Activated naive CD8-positive, alpha-beta T cell treated with anti-CD3 and anti-CD28 coated beads, Interleukin-2, amount 50 U/mL, for 16 hours (primary cell): Measurements from ENCODE around the gene ERI2.

Experiments used
- DNase-seq: peaks from one replicate; pipeline ENCODE4 v3.0.0-alpha.2; 2020; ENCODE audit warnings: low read depth, low spot score

ERI2 gene

DNA sequence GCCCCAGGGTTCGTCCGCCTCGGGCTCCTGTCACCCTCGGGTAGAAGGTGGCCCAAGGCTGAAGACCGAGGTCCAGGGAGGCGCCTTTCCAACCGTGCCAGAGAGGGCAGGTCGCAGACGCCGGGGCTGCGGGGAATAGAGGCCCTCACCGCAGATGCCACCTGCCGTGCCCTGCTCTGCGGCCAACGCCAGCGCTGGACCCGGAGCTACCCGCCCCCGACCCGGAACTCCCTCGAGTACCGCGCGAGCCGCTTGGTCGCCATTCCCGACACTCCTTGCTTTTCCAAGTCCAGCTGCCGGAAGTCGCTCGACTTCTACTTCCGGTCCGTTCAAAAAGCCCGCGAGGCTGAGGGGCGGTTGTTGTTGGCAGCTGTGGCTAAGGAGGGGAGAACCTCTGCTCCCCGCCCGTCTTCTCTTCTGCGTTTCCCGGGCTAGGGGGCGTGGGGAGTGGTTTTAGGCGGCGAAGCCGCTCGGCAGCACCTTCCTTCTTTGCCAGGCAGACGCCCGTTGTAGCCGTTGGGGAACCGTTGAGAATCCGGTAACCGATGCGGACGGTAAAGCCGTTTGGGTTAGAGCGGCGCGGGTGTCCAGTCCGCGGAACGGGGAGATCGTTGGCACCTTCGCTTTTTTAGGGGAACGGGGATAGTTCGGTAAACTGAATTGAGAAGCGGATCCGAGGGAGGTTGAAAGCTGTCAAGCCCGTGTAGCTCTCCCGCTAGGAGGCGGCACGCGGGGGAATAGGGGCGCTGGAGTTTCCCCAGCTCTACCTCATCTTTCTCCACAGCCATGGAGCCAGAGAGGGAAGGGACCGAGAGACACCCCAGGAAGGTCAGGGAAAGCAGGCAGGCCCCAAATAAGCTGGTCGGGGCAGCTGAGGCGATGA, at the start of gene ERI2, which contains the start of gene REXO5:
Gene ERI2 (minus strand): TSS at position 305 of the 883 bp plus-strand sequence. CDS start 42 bp downstream, at position 263.
Gene REXO5 (plus strand): TSS at position 360 of the 883 bp plus-strand sequence. CDS start 427 bp downstream, at position 787.
- peak; percentile 49 for DNase-seq

DNA sequence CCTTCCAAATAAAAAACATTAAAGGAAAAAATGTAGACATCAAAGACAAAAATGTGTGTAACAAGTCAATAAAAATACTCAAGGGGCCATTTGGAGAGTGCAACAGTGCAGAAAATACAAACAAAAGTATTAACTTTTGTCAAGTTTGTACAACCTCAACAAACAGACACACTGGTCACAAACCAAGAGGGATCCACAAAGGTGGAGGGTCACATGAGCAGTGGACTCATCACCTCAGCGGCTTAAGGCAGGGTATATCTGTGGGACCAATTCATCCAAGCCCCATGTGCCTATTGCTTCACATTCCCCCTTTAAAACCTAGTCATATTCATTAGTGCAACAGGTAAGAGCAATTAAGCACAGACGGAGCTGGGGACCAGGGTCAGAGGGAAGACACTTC, 48.7 kb upstream of the ERI2 start:
- no peak for DNase-seq

DNA sequence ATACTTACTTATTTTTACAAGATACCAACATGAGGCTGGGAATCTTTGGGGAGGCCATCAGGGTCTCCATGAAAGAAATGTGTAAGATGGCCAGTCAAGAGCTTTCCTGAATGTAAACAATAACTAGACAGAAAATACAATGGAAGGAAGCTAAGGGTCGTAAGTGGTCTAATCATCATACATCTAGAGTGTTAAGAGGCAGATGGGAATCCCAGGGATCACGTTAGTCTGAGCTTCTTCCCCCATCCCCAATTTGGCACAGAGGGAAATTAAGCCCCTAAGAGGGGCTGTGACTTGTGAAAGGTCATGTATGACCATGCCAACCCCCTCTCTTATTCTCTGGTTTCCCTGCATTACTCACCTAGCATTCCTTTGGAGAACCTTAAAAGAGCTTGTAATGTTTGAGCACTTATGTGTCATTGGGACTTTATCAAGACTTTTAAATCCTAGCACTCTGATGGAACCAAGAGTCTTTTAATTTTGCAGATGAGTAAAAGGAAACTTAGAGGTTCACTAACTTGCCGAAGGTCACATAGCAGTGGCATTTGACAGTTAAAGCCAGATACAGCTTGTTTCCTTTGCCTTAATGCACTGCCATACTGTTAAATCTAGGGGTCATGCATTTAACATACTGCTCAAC, 47.8 kb upstream of the ERI2 start:
- DNase-seq = no peak

DNA sequence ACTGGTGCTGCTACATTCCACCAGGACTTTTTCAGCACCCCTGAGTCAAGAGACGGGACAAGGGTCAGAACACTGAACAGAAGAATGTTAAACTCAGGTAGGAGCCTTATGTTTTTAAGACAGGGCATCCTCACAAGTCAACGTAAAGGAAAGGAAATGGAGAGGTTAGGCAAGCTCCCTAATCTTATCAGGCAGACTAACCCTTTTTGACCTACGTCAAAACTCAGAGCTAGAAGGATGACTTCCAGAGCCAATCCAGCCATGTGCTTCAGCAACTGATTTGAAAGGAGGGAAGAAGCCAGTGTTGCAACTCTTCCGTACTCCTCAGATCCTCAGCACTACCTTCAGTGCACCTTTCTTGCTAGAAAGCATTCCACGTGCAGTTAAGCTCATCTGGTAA, 46.9 kb upstream of the ERI2 start:
- DNase-seq = no peak

- DNase-seq = no peak
Observed at GRCh38 chr16:20851601-20852000, 45.3 kb upstream of the ERI2 start.

DNA sequence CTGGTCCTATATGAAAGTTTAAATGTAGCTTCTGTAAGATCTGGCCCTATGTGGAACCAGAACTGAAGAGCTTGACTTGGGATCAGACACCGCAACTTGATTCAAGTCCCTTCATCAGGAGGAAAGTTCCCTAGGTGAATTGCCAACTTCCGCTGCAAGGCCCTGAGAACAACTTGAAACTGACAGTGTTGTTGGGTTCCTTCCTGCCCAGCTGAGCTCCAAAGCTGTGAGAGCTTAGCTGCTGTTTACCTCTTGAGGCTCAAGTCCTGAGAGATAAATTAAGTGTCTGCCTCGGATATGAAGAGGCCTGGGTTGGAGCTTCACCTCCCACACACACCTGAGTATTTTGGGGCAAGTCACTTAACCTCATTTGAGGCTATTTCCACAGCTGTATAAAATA, 44.7 kb upstream of the ERI2 start:
- DNase-seq = no peak

DNA sequence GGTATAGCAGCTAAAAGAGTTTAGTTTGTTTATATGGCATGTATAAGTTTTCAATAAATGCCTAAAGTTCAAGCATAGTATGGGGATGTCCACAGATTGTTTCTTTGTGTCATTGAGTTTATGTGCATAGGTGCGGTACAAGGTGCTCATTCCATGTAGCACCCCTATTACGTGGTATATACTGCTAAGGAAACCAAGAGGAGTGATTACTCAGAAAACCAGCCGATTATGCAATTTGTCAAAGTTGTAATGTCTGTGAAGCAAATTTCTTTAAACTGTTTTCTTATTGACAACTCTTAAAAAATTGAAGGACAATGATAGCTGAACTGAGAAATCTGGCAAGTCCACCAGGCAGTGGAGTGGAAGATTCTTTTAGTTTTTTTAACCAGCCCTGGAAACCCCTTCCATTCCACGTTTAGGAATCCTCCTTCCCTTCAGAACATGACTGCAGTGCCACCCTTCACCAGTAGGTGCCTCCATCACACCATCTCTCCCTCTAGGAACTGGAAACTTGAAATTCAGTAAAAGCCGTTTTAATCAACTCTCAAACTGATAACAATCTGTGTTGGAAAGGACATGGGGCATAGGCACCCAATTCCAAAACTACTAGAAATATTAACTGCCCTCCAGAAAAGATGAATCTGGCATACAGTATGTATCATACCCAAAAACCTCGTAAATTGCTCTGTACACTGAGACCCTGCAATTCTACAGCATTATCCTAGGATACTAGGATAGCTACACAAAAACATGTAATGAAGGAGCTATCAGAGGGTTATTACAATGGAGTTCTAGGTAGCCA, 43.5 kb upstream of the ERI2 start:
- no peak for DNase-seq

- no peak for DNase-seq
Observed at GRCh38 chr16:20847550-20847949, 41.3 kb upstream of the ERI2 start.

GRCh38 chr16:20846551-20846950, 40.3 kb upstream of the ERI2 start:
- DNase-seq = no peak

DNA sequence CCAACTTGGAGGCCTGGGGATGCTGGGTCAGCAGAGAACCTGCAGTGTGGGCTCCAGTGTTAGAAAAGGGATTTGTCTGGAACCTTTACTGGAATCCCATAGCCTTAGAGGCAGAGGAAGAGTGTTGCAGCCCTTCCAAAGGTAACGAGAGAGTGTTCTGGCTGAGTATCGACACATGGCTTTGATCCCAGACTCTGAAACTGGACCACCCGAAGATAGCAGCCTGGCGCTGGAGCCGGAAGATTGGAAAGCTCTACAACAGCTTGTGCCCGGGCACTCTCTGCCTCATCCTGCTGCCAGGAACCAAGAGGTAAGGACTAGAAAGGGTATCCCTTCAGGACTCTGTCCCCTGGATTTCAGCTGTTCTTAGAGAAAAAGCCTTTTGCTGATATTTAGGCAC, 39.8 kb upstream of the ERI2 start:
- DNase-seq = no peak

- DNase-seq = no peak
Observed at GRCh38 chr16:20844588-20844987, 38.3 kb upstream of the ERI2 start.

- DNase-seq = no peak
Observed at GRCh38 chr16:20844054-20844453, 37.8 kb upstream of the ERI2 start.

- no peak for DNase-seq
Observed at GRCh38 chr16:20839504-20839903, 33.2 kb upstream of the ERI2 start.

DNA sequence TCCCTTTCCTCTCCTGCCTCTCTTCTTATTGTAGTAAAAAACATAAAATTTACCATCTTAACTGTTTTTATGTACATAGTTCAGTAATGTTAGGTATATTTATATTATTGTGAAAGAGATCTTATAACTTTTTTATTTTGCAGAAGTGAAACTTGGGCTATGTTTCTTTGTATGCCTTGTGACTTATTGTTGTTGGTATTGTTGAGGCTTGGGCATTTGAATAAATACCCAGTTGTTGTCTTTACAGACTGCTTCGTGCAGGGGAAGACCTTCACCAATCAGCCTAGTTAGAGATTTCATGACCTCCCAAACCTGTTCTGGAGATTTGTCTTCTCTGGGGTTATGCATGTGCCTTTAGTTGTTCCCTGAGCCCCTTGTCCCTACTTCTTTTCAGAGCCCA, 32.0 kb upstream of the ERI2 start:
- DNase-seq = no peak

DNA sequence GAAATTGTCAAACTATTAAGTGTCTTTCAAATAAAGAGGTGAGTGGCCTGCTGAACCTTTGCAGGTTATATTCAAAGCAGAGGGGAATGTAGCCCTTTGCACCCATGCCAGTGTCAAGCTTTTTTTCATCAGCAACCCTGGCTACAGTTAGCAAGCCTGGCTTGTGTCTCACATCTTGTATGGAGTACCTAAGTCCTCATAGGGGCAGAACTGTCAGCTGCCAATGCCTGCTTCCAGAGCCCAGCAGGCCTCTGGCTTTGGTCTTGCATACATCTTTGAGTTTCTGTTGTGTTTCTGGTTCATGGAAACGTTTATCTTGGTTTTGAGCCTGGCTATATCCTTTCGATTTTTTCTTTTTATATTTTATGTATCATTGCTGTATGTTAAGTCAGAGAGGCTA, 26.8 kb upstream of the ERI2 start:
- DNase-seq = no peak

- DNase-seq = no peak
Observed at GRCh38 chr16:20830372-20830771, 24.1 kb upstream of the ERI2 start.

GRCh38 chr16:20829536-20829935, 23.3 kb upstream of the ERI2 start:
- no peak for DNase-seq

GRCh38 chr16:20826039-20826566, 19.8 kb upstream of the ERI2 start:
- no peak for DNase-seq

DNA sequence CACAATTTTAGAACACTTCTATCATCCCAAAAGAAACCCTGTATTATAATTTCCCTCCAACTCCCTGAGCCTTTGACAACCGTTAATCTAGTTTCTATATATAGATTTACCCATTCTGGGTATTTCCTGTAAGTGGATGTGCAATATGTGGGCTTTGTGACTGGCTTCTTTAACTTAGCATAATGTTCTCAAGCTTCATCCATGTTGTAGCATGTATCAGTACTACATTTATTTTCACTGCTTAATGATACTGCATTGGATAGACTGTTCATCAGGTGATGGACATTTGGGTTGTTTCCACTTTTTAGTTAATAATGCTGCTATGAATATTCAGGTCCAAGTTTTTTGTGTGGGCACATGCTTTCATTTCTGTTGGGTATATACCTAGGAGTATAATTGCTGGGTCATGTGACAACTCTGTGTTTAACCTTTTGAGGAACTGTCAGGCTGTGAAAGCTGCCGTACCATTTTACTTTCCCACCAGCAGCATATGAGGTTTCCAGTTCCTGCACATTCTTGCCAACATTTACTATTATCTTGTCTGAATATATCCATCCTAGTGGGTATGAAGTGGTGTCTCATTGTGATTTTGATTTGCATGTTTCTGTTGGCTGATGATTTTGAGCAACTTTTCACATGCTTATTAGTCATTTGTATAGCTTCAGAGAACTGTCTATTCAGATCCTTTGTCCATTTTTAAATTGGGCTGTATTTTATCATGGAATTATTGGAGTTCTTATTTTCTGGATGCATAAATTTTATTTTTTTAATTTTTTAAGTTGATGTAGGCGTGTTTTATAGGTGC, 16.5 kb upstream of the ERI2 start:
- no peak for DNase-seq

DNA sequence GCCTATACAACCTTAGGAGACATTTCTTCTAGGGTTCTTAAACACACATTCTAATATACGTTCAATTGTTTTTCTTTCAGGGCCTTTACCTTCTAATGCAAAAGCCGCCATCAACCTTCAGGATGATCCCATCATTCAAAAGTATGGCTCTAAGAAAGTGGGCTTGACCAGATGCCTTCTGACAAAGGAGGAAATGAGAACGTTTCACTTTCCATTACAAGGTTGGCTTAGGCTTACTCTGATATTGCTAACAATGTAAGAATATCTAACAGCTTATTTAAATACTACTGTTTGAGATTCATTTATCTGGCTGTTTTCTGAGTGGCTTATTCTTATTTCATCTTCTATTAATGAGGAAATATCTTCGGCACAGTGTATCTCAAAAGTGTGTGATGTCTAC, 15.4 kb upstream of the ERI2 start:
- no peak for DNase-seq

DNA sequence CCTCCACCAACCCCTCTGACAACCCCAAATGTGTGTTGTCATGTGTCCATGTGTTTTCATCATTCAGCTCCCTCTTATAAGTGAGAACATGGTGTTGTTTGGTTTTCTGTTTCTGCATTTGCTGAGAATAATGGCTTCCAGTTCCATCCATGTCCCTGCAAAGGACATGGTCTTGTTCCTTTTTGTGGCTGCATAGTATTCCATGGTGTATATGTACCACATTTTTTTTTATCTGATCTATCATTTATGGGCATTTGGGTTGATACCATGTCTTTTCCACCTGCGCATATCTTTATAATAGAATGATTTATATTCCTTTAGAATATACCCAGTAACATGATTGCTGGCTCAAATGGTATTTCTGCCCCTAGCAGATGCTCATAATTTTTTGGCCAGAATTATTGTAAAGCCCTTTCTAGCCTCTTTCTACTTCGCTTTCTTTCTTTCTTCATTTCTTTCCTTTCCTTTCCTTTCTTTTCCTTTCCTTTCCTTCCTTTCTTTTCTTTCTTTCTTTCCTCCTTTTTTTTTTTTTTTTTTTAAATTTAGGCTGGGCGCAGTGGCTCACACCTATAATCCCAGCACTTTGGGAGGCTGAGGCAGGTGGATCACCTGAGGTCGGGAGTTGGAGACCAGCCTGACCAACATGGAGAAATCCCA, 12.8 kb upstream of the ERI2 start:
- DNase-seq = no peak
